HK-2 (cell line): ENCODE measurements around the gene WFS1.

Source experiments
- DNase-seq: peaks from one replicate; pipeline ENCODE4 v3.0.0-alpha.2; 2018; ENCODE audit not compliant: unreplicated experiment

The WFS1 gene

GRCh38 chr4:6338951-6339817 is 69.5 kb downstream of the WFS1 start:
- no peak for DNase-seq

- no peak for DNase-seq
Observed at GRCh38 chr4:6339818-6340445, 70.3 kb downstream of the WFS1 start.

GRCh38 chr4:6340446-6341015 is 70.9 kb downstream of the WFS1 start:
- DNase-seq, result no peak

- no peak for DNase-seq
Observed at GRCh38 chr4:6341696-6342095, 72.0 kb downstream of the WFS1 start.

GRCh38 chr4:6342530-6343293 is 73.1 kb downstream of the WFS1 start:
- DNase-seq, result no peak

- peak; percentile 76 for DNase-seq
Observed at GRCh38 chr4:6343939-6344408, 74.3 kb downstream of the WFS1 start.

- DNase-seq, result no peak
Observed at GRCh38 chr4:6345096-6345830, 75.6 kb downstream of the WFS1 start.

- no peak for DNase-seq
Observed at GRCh38 chr4:6345866-6346265, 76.2 kb downstream of the WFS1 start.

- DNase-seq, result no peak
Observed at GRCh38 chr4:6346373-6347110, 76.9 kb downstream of the WFS1 start.

- DNase-seq, result no peak
Observed at GRCh38 chr4:6347511-6348045, 77.9 kb downstream of the WFS1 start.

GRCh38 chr4:6348408-6348807 is 78.8 kb downstream of the WFS1 start:
- DNase-seq, result no peak

- no peak for DNase-seq
Observed at GRCh38 chr4:6349896-6350603, 80.4 kb downstream of the WFS1 start.

- DNase-seq, result no peak
Observed at GRCh38 chr4:6350646-6351045, 81.0 kb downstream of the WFS1 start.

GRCh38 chr4:6351246-6352000 is 81.8 kb downstream of the WFS1 start:
- DNase-seq, result no peak

- no peak for DNase-seq
Observed at GRCh38 chr4:6352031-6352692, 82.5 kb downstream of the WFS1 start.
